ENCODE data around the gene PITX1.

Gene PITX1

DNA sequence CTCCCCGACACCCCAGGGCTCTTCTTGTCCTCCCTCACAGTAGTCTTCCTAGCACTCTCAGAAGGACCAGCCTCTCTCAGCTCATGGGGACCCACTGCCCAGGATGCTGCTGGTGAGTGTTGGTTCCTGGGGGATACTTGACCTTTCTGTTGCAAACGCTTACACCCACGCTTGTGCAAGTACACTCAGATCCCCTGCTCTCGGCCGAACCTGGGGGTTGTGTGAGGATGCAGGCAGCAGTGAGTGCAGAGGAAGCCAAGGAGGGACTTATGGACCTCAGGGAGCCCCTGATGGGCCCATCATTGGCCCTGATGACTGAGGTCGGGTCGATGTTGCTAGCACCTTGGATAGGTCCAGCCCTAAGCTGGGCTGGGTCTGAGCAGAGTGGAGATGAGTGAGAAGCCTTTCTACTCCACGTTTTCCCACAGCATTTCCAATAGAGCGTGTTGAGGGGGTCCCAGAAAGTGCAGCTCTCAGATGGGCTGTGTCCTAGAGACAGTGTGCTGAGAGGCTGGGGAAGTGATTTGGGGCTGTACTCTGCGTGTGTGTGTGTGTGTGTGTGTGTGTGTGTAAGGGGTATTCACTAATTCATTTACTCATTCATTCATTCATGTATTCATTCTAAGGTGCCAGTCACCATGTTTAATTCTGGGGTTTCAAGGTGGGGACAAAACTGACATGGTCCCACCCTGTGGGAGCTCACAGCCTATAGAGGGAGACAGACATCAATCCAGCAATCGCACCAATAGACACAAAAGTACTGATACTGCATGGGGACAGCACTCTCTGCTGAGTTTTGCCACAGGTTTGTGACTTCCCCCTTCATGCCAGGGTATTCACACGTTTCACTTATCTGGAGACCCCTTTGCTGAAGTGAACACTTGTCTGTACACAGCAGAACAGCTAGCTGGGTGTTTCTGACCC, 25.2 kb upstream of the PITX1 start:
- peaks cover 5% of the 10 kb centered on the region for H3K4me1 ChIP-seq (ENCODE audit: low read length)

DNA sequence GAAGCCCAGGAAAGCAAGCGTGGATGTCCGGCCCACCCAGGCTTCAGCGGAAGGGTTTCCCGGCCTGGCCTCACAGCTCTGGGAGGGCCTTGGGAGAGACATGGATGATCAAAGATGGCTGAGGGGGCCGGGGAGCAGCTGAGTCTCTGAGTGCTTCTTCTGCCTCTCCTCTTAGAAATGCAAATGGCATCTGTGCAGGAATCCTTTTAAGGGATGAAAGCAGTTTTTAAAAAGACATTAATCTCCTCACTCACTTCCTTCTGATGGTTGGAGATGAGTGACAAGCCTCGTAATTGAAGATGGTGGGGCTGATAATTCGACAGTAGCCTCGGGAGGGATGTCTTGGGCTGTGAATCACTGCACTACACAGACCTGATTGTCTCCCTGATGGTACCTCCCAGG, 24.3 kb upstream of the PITX1 start:
- no peak for DNase-seq
- TF ChIP-seq EZH2 (optimal IDR thresholded peaks at IDR 0.05; ENCODE audit: low read depth, low read length) (no peak), EZH2phosphoT487 (IDR thresholded peaks at IDR 0.05; ENCODE audit: low read length) (no peak)
- TF ChIP-seq, protein P1, sequence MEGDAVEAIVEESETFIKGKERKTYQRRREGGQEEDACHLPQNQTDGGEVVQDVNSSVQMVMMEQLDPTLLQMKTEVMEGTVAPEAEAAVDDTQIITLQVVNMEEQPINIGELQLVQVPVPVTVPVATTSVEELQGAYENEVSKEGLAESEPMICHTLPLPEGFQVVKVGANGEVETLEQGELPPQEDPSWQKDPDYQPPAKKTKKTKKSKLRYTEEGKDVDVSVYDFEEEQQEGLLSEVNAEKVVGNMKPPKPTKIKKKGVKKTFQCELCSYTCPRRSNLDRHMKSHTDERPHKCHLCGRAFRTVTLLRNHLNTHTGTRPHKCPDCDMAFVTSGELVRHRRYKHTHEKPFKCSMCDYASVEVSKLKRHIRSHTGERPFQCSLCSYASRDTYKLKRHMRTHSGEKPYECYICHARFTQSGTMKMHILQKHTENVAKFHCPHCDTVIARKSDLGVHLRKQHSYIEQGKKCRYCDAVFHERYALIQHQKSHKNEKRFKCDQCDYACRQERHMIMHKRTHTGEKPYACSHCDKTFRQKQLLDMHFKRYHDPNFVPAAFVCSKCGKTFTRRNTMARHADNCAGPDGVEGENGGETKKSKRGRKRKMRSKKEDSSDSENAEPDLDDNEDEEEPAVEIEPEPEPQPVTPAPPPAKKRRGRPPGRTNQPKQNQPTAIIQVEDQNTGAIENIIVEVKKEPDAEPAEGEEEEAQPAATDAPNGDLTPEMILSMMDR (IDR thresholded peaks at IDR 0.05; ENCODE audit: low read length), result no peak
- peaks cover 4% of the 10 kb centered on the region; the same call in 1 of the 2 replicates for H3F3A ChIP-seq (ENCODE audit: insufficient read depth, low read length)
- no peak overlapping the region for H2AFZ ChIP-seq (ENCODE audit: low read length)
- no peaks in the 10 kb centered on the region for H3K27me3 ChIP-seq (replicated peaks; ENCODE audit: insufficient read depth, low read length)
- H3K27ac ChIP-seq (ENCODE audit: low read length), result no peak overlapping the region
- H3K36me3 ChIP-seq (replicated peaks; ENCODE audit: insufficient read depth, low read length), result no peaks in the 10 kb centered on the region
- no peaks in the 10 kb centered on the region for H3K9me3 ChIP-seq (replicated peaks; ENCODE audit: insufficient read depth, low read length)
- no peak overlapping the region for H3K9ac ChIP-seq (ENCODE audit: low read length)
- H3K4me3 ChIP-seq (ENCODE audit: low read length), result no peak overlapping the region
- peaks cover 13% of the 10 kb centered on the region for H3K4me1 ChIP-seq (ENCODE audit: low read length)
- no peaks in the 10 kb centered on the region for H3K79me2 ChIP-seq (ENCODE audit: low read length)
- H4K20me1 ChIP-seq (ENCODE audit: insufficient read depth, low read length), result no peaks in the 10 kb centered on the region
- H3K4me2 ChIP-seq (ENCODE audit: low read depth, low read length), result no peak overlapping the region
- H3K9me2 ChIP-seq (replicated peaks; ENCODE audit: insufficient read depth, low read length), result no peaks in the 10 kb centered on the region

More for the DNA sequence above, 25.2 kb upstream of the PITX1 start:
- Histone ChIP-seq H3K9ac (ENCODE audit: low read length) (no peak overlapping the region), H3K9me2 (replicated peaks; ENCODE audit: insufficient read depth, low read length) (no peaks in the 10 kb centered on the region), H3K79me2 (ENCODE audit: low read length) (no peaks in the 10 kb centered on the region), H3K9me3 (replicated peaks; ENCODE audit: insufficient read depth, low read length) (no peaks in the 10 kb centered on the region), H3K27me3 (replicated peaks; ENCODE audit: insufficient read depth, low read length) (no peaks in the 10 kb centered on the region), H2AFZ (ENCODE audit: low read length) (no peak overlapping the region), H3K4me3 (ENCODE audit: low read length) (no peak overlapping the region), H3K4me2 (ENCODE audit: low read depth, low read length) (no peak overlapping the region), H3K27ac (ENCODE audit: low read length) (no peak overlapping the region), H3F3A (ENCODE audit: insufficient read depth, low read length) (no peaks in the 10 kb centered on the region), H3K36me3 (replicated peaks; ENCODE audit: insufficient read depth, low read length) (no peaks in the 10 kb centered on the region), H4K20me1 (ENCODE audit: insufficient read depth, low read length) (no peaks in the 10 kb centered on the region)
- no peak for DNase-seq
- TF ChIP-seq EZH2 (optimal IDR thresholded peaks at IDR 0.05; ENCODE audit: low read depth, low read length) (no peak), EZH2phosphoT487 (IDR thresholded peaks at IDR 0.05; ENCODE audit: low read length) (no peak)
- TF ChIP-seq, protein P1 (IDR thresholded peaks at IDR 0.05; ENCODE audit: low read length), result no peak

DNA sequence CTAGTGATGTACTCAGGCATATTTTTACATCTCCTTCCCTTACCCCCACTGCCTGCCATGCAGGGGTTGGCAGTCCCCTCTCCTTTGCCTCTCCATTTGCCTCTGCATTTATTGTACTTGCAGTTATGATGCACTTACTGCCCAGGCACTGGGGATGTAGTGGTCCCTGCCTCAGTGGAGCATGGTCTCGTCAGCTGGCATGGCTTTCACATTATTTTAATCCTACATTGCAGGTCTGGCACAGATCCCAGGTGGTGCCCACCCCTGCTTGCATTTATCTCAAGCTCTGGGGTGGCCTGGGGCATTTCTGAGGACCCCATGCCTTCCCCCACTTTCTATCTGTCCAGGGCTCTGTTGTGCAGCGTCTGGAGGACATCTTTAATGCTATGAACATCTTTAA, 23.2 kb upstream of the PITX1 start:
- Histone ChIP-seq H3K27ac (ENCODE audit: low read length) (no peak overlapping the region), H3K9ac (ENCODE audit: low read length) (no peak overlapping the region), H3K36me3 (replicated peaks; ENCODE audit: insufficient read depth, low read length) (no peaks in the 10 kb centered on the region), H3K79me2 (ENCODE audit: low read length) (no peaks in the 10 kb centered on the region), H3K9me3 (replicated peaks; ENCODE audit: insufficient read depth, low read length) (no peaks in the 10 kb centered on the region), H3K4me2 (ENCODE audit: low read depth, low read length) (no peak overlapping the region), H3K4me3 (ENCODE audit: low read length) (no peak overlapping the region), H2AFZ (ENCODE audit: low read length) (no peak overlapping the region), H3K9me2 (replicated peaks; ENCODE audit: insufficient read depth, low read length) (no peaks in the 10 kb centered on the region), H4K20me1 (ENCODE audit: insufficient read depth, low read length) (no peaks in the 10 kb centered on the region), H3F3A (ENCODE audit: insufficient read depth, low read length) (peaks cover 4% of the 10 kb centered on the region; the same call in 1 of the 2 replicates), H3K4me1 (ENCODE audit: low read length) (peaks cover 22% of the 10 kb centered on the region), H3K27me3 (replicated peaks; ENCODE audit: insufficient read depth, low read length) (no peaks in the 10 kb centered on the region)
- TF ChIP-seq EZH2phosphoT487 (IDR thresholded peaks at IDR 0.05; ENCODE audit: low read length) (no peak), EZH2 (optimal IDR thresholded peaks at IDR 0.05; ENCODE audit: low read depth, low read length) (no peak)
- TF ChIP-seq, protein P1 (IDR thresholded peaks at IDR 0.05; ENCODE audit: low read length), result no peak
- no peak for DNase-seq

Measured in MM.1S (cell line).